Measurements from ENCODE around the gene CAPN11. TPM values are rescaled to one million over a fixed set of nuclear protein-coding genes. Genes with fewer than 3 reads are reported as not detected.

The CAPN11 gene
- total and polyA plus RNA-seq, 2 donors (not counting 1 experiment from before 2014, with no cell fraction given), result not detected

GRCh38 chr6:44145839-44146238 is 12.8 kb upstream of the CAPN11 start:
- Histone ChIP-seq H3K9ac (ENCODE audit: insufficient read depth, low read length) (no peak overlapping the region), H4K20me1 (ENCODE audit: control insufficient read depth, extremely low read depth, insufficient read depth, low read length) (no peaks in the 10 kb centered on the region), H3K4me1 (ENCODE audit: control insufficient read depth, extremely low read depth, insufficient read depth, low read length) (no peaks in the 10 kb centered on the region), H3K9me3 (ENCODE audit: control insufficient read depth, insufficient read depth, low read depth, low read length) (no peaks in the 10 kb centered on the region), H3K4me2 (ENCODE audit: extremely low read depth, insufficient read depth, low read length) (no peak overlapping the region), H3K36me3 (ENCODE audit: control insufficient read depth, insufficient read depth, low read length) (peaks cover 6% of the 10 kb centered on the region), H3K79me2 (ENCODE audit: control insufficient read depth, insufficient read depth, low read length) (no peaks in the 10 kb centered on the region), H3K27me3 (ENCODE audit: control insufficient read depth, insufficient read depth, low read length) (no peaks in the 10 kb centered on the region), H3K4me3 (replicated peaks in 1 of 4; ENCODE audit: control extremely low read depth in 1 of 4, insufficient read depth in 1 of 4, low read depth in 3 of 4, low read length in 4 of 4) (no peak overlapping the region), H2AFZ (ENCODE audit: low read length) (no peak overlapping the region), H3K27ac (ENCODE audit: insufficient read depth, low read length) (no peak overlapping the region)
- no peak for DNase-seq (ENCODE audit: low read depth in 2 of 2)
- TF ChIP-seq, protein P1, sequence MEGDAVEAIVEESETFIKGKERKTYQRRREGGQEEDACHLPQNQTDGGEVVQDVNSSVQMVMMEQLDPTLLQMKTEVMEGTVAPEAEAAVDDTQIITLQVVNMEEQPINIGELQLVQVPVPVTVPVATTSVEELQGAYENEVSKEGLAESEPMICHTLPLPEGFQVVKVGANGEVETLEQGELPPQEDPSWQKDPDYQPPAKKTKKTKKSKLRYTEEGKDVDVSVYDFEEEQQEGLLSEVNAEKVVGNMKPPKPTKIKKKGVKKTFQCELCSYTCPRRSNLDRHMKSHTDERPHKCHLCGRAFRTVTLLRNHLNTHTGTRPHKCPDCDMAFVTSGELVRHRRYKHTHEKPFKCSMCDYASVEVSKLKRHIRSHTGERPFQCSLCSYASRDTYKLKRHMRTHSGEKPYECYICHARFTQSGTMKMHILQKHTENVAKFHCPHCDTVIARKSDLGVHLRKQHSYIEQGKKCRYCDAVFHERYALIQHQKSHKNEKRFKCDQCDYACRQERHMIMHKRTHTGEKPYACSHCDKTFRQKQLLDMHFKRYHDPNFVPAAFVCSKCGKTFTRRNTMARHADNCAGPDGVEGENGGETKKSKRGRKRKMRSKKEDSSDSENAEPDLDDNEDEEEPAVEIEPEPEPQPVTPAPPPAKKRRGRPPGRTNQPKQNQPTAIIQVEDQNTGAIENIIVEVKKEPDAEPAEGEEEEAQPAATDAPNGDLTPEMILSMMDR (conservative IDR thresholded peaks at IDR 0.05 in 1 of 2, IDR thresholded peaks at IDR 0.05 in 1 of 2; ENCODE audit: low read depth in 1 of 2, low read length in 2 of 2), result no peak
- TF ChIP-seq EZH2 (IDR thresholded peaks at IDR 0.05; ENCODE audit: low read length, missing control alignments), result no peak

GRCh38 chr6:44146685-44147084 is 11.9 kb upstream of the CAPN11 start:
- no peaks in the 10 kb centered on the region for H3K9me3 ChIP-seq (ENCODE audit: control insufficient read depth, insufficient read depth, low read depth, low read length)
- no peak for DNase-seq (ENCODE audit: low read depth in 2 of 2)
- H3K27me3 ChIP-seq (ENCODE audit: control insufficient read depth, insufficient read depth, low read length), result no peaks in the 10 kb centered on the region
- no peaks in the 10 kb centered on the region for H3K4me1 ChIP-seq (ENCODE audit: control insufficient read depth, extremely low read depth, insufficient read depth, low read length)
- H3K79me2 ChIP-seq (ENCODE audit: control insufficient read depth, insufficient read depth, low read length), result no peaks in the 10 kb centered on the region
- no peak overlapping the region for H3K4me3 ChIP-seq (replicated peaks in 1 of 4; ENCODE audit: control extremely low read depth in 1 of 4, insufficient read depth in 1 of 4, low read depth in 3 of 4, low read length in 4 of 4)
- H3K9ac ChIP-seq (ENCODE audit: insufficient read depth, low read length), result no peak overlapping the region
- H2AFZ ChIP-seq (ENCODE audit: low read length), result no peak overlapping the region
- TF ChIP-seq, protein P1 (conservative IDR thresholded peaks at IDR 0.05 in 1 of 2, IDR thresholded peaks at IDR 0.05 in 1 of 2; ENCODE audit: low read depth in 1 of 2, low read length in 2 of 2), result no peak
- TF ChIP-seq EZH2 (IDR thresholded peaks at IDR 0.05; ENCODE audit: low read length, missing control alignments), result no peak
- peaks cover 6% of the 10 kb centered on the region for H3K36me3 ChIP-seq (ENCODE audit: control insufficient read depth, insufficient read depth, low read length)
- H3K4me2 ChIP-seq (ENCODE audit: extremely low read depth, insufficient read depth, low read length), result no peak overlapping the region
- no peak overlapping the region for H3K27ac ChIP-seq (ENCODE audit: insufficient read depth, low read length)
- H4K20me1 ChIP-seq (ENCODE audit: control insufficient read depth, extremely low read depth, insufficient read depth, low read length), result no peaks in the 10 kb centered on the region

- H3K4me2 ChIP-seq (ENCODE audit: extremely low read depth, insufficient read depth, low read length), result no peak overlapping the region
- no peak for TF ChIP-seq EZH2 (IDR thresholded peaks at IDR 0.05; ENCODE audit: low read length, missing control alignments)
- TF ChIP-seq, protein P1 (conservative IDR thresholded peaks at IDR 0.05 in 1 of 2, IDR thresholded peaks at IDR 0.05 in 1 of 2; ENCODE audit: low read depth in 1 of 2, low read length in 2 of 2), result no peak
- H3K4me3 ChIP-seq (replicated peaks in 1 of 4; ENCODE audit: control extremely low read depth in 1 of 4, insufficient read depth in 1 of 4, low read depth in 3 of 4, low read length in 4 of 4), result no peak overlapping the region
- H3K36me3 ChIP-seq (ENCODE audit: control insufficient read depth, insufficient read depth, low read length), result peaks cover 6% of the 10 kb centered on the region
- H3K4me1 ChIP-seq (ENCODE audit: control insufficient read depth, extremely low read depth, insufficient read depth, low read length), result no peaks in the 10 kb centered on the region
- DNase-seq (ENCODE audit: low read depth in 2 of 2), result no peak
- no peaks in the 10 kb centered on the region for H4K20me1 ChIP-seq (ENCODE audit: control insufficient read depth, extremely low read depth, insufficient read depth, low read length)
- H2AFZ ChIP-seq (ENCODE audit: low read length), result no peak overlapping the region
- H3K27ac ChIP-seq (ENCODE audit: insufficient read depth, low read length), result no peak overlapping the region
- no peaks in the 10 kb centered on the region for H3K27me3 ChIP-seq (ENCODE audit: control insufficient read depth, insufficient read depth, low read length)
- H3K9me3 ChIP-seq (ENCODE audit: control insufficient read depth, insufficient read depth, low read depth, low read length), result no peaks in the 10 kb centered on the region
- no peaks in the 10 kb centered on the region for H3K79me2 ChIP-seq (ENCODE audit: control insufficient read depth, insufficient read depth, low read length)
- no peak overlapping the region for H3K9ac ChIP-seq (ENCODE audit: insufficient read depth, low read length)
Observed at GRCh38 chr6:44147256-44147655, 11.4 kb upstream of the CAPN11 start.

All from fibroblast of lung (primary cell).